Cardiac muscle cell (in vitro differentiated cells and primary cell): ENCODE measurements around the gene IGF2BP3. TPM values are rescaled to one million over a fixed set of nuclear protein-coding genes. Genes with fewer than 3 reads are reported as not detected.

Source experiments
- DNase-seq, 2 donors: peaks; one replicate each; pipeline versions ENCODE4 v3.0.0 to v3.0.0-alpha.2; 2010 to 2017; ENCODE audit warnings: low read depth in 1 of 2, low spot score in 1 of 2
- H3K27ac ChIP-seq: fragments of 200-600 bp; sonication (generic); 2 replicates; pipeline ENCODE4 v1.5.1; 2016
- H3K27me3 ChIP-seq: fragments of 200-600 bp; sonication (generic); 2 replicates; pipeline ENCODE4 v1.6.0; 2016; ENCODE audit warnings: control low read depth
- H3K36me3 ChIP-seq: fragments of 200-600 bp; sonication (generic); 2 replicates; pipeline ENCODE4 v1.5.1; 2016; ENCODE audit warnings: control low read depth
- H3K4me1 ChIP-seq: fragments of 200-600 bp; sonication (generic); 2 replicates; pipeline ENCODE4 v1.8.1; 2017; ENCODE audit warnings: low read depth, mild to moderate bottlenecking, mixed run types
- H3K4me3 ChIP-seq: fragments of 200-600 bp; sonication (generic); 2 replicates; pipeline ENCODE4 v1.5.1; 2016; ENCODE audit warnings: mild to moderate bottlenecking
- H3K9me3 ChIP-seq: fragments of 200-600 bp; sonication (generic); 2 replicates; pipeline ENCODE4 v1.5.1; 2017; ENCODE audit warnings: low read depth, mild to moderate bottlenecking, control low read depth
- CTCF ChIP-seq: IDR thresholded peaks from 2 replicates; pipeline ENCODE4 v1.5.1; 2012; ENCODE audit warnings: low read depth, mild to moderate bottlenecking, low read length
- polyA plus RNA-seq: library from polyadenylated mRNA; unstranded; fragments of >200 nt; fragmentation: Nextera tagmentation; extraction: Ambion mirVana; gene quantifications from 2 replicates; pipeline ENCODE4 v1.2.1, GENCODE V29; 2016
- total RNA-seq: library from RNA; depleted of rRNA; stranded (reverse); fragments of >200 nt; gene quantifications from 2 replicates; pipeline ENCODE4 v1.2.3, GENCODE V29; 2016

IGF2BP3 gene
- total and polyA plus RNA-seq, 2 experiments from 2014 or later, result 30.5 to 59.3 TPM

DNA sequence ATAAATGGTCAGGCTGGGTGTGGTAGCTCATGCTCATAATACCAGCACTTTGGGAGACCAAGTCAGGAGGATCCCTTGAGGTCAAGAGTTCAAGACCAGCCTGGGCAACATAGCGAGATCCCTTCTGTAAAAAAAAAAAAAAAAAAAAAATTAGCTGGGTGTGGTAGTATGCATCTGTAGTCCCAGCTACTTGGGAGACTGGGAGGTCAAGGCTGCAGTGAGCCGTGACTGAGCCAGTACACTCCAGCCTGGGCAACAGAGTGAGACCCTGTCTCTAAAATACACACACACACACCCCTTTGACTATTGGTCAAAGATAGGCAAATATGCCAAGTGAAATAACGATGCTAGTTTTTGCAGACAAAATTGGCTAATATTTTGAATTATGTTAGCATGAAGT lies 80.6 kb downstream of the IGF2BP3 start:
- H3K36me3 ChIP-seq, result no peaks in the 10 kb centered on the region
- H3K4me1 ChIP-seq, result no peaks in the 10 kb centered on the region
- no peak for DNase-seq

GRCh38 chr7:23387583-23387982 lies 82.7 kb downstream of the IGF2BP3 start:
- Histone ChIP-seq H3K27ac (no peak overlapping the region), H3K4me1 (no peaks in the 10 kb centered on the region), H3K27me3 (no peaks in the 10 kb centered on the region), H3K4me3 (no peak overlapping the region), H3K9me3 (no peaks in the 10 kb centered on the region), H3K36me3 (no peaks in the 10 kb centered on the region)
- no peak for TF ChIP-seq CTCF
- no peak for DNase-seq

More for the DNA sequence above, 80.6 kb downstream of the IGF2BP3 start:
- no peak for TF ChIP-seq CTCF
- H3K27me3 ChIP-seq, result no peaks in the 10 kb centered on the region
- H3K27ac ChIP-seq, result no peak overlapping the region
- H3K4me3 ChIP-seq, result no peak overlapping the region
- H3K9me3 ChIP-seq, result no peaks in the 10 kb centered on the region

- no peaks in the 10 kb centered on the region for H3K27me3 ChIP-seq
- no peak overlapping the region for H3K27ac ChIP-seq
- H3K4me1 ChIP-seq, result no peaks in the 10 kb centered on the region
- no peak for TF ChIP-seq CTCF
- DNase-seq, result no peak
- no peak overlapping the region for H3K4me3 ChIP-seq
- H3K36me3 ChIP-seq, result no peaks in the 10 kb centered on the region
- H3K9me3 ChIP-seq, result no peaks in the 10 kb centered on the region
These were observed 85.2 kb downstream of the IGF2BP3 start for GRCh38 chr7:23385140-23385539.

DNA sequence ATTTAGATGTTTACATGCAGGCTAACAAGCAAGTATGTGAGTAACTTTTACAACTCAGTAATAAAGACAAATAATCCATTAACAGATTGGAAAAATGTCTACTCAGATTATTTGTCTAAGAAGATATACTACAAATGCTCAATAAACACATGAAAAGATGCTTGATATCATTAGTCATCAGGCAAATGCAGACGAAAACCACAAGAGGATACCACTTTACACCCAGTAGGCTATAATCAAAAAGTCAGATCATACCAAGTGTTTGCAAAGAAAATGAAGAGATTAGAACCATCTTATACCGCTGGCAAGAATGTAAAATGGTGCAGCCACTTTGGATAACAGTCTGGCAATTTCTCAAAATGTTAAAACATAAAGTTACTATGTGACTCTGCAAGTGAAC lies 87.1 kb downstream of the IGF2BP3 start:
- Histone ChIP-seq H3K9me3 (no peaks in the 10 kb centered on the region), H3K4me1 (no peaks in the 10 kb centered on the region), H3K36me3 (no peaks in the 10 kb centered on the region), H3K27me3 (no peaks in the 10 kb centered on the region), H3K4me3 (no peak overlapping the region), H3K27ac (no peak overlapping the region)
- TF ChIP-seq CTCF, result no peak
- DNase-seq, result no peak

DNA sequence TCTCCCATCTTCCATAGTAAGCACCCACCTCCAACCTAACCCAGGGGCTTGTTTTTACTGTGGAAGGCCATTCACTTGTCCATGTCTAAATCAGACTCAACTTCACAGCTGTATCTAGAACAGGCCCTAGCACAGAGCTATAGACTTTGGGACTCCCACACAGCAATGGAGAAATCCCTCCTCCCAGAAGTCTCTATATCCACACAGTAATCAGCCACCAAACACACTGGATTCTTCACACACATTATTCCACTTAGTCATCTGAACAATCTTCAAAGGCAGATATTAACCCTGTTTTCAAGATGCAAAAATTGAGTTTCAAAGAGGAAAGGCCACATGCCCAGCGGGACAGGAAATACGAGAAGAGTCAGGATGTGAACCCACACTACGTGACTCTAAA lies 89.3 kb downstream of the IGF2BP3 start:
- H3K27ac ChIP-seq, result no peak overlapping the region
- no peaks in the 10 kb centered on the region for H3K36me3 ChIP-seq
- no peak for TF ChIP-seq CTCF
- no peaks in the 10 kb centered on the region for H3K27me3 ChIP-seq
- no peaks in the 10 kb centered on the region for H3K4me1 ChIP-seq
- H3K4me3 ChIP-seq, result no peak overlapping the region
- DNase-seq, result peak in 1 of 2 donors; percentile 25
- no peaks in the 10 kb centered on the region for H3K9me3 ChIP-seq

- H3K27me3 ChIP-seq, result no peaks in the 10 kb centered on the region
- DNase-seq, result no peak
- H3K9me3 ChIP-seq, result no peaks in the 10 kb centered on the region
- TF ChIP-seq CTCF, result no peak
- H3K4me1 ChIP-seq, result no peaks in the 10 kb centered on the region
- H3K36me3 ChIP-seq, result no peaks in the 10 kb centered on the region
- H3K27ac ChIP-seq, result no peak overlapping the region
- no peak overlapping the region for H3K4me3 ChIP-seq
These were observed 89.7 kb downstream of the IGF2BP3 start for GRCh38 chr7:23380556-23380955.
